ENCODE results near the gene ASCL2. TPM values are rescaled to one million over a fixed set of nuclear protein-coding genes. Genes with fewer than 3 reads are reported as not detected.

The ASCL2 gene
- total RNA-seq, 4 donors from 2014 or later: 2.3 to 14.7 (median 3.0) TPM; not detected in 1

DNA sequence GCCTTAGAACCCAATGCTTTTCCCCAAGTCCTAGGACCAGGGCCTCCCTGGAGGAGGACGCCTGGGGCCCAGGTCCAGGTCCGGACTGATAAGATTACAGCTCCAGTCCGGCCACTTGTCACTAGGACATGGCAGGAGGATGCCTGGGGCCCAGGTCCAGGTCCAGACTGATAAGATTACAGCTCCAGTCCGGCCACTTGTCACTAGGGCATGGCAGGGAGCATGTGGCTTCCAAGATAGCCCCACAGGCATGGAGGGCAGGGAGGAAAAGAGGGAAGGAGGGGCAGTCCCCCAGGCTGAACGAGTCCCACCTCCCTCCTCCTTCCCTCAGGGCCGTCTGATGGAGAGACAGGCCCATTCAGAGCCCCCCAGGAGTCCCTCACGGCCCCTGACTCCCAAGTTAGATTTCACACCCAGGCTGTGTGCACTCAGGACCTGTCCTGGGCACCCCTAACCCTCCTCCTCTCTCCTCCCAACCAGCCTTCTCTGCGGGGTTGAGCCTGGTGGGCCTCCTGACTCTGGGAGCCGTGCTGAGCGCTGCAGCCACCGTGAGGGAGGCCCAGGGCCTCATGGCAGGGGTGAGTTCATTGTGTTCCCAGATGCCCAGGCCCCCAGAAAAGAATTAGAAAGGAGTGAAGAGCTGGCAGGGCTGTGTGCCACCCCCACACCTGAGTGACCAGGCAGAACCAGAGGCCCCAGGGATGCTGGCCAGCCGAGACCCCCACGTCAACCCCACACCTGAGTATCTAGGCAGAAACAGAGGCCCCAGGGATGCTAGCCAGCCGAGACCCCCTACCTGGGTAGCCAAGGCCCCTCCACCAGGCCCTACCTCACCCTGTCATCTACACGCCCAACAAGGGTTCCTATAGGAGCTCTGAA, 33.5 kb upstream of the ASCL2 start:
- DNase-seq: no peak
- Histone ChIP-seq H3K27ac (peak overlapping the region in 3 of 4 donors; percentile 84 to 94 (median 88)), H3K4me3 (no peak overlapping the region), H3K36me3 (no peaks in the 10 kb centered on the region), H3K4me1 (peaks cover 16 to 54% (median 29%) of the 10 kb centered on the region in 4 donors), H3K9me3 (no peaks in the 10 kb centered on the region), H3K27me3 (no peaks in the 10 kb centered on the region)
- intact Hi-C loops (cut with DNase I; ENCODE audit: low total_unique reads) (loop anchor here (2.0 kb wide), 1 partner anchor 117 kb away; no protein-coding TSS in a partner anchor), in situ Hi-C loops (cut with MboI; ENCODE audit: low pct_ligation_motif_present in 1 of 4, low pct_unique_long_range_greater_than_20kb in 1 of 4, low sequenced_read_pairs in 3 of 4) (loop anchor here in 1 of 4 donors (25.0 kb wide), 1 partner anchor 583 kb away; the partner anchor contains the start of gene CDKN1C)
- TF ChIP-seq POLR2AphosphoS5 (IDR thresholded peaks at IDR 0.05) (no peak), POLR2A (IDR thresholded peaks at IDR 0.05) (no peak), EP300 (IDR thresholded peaks at IDR 0.05; ENCODE audit: low read depth) (no peak)
- TF ChIP-seq, protein P1, sequence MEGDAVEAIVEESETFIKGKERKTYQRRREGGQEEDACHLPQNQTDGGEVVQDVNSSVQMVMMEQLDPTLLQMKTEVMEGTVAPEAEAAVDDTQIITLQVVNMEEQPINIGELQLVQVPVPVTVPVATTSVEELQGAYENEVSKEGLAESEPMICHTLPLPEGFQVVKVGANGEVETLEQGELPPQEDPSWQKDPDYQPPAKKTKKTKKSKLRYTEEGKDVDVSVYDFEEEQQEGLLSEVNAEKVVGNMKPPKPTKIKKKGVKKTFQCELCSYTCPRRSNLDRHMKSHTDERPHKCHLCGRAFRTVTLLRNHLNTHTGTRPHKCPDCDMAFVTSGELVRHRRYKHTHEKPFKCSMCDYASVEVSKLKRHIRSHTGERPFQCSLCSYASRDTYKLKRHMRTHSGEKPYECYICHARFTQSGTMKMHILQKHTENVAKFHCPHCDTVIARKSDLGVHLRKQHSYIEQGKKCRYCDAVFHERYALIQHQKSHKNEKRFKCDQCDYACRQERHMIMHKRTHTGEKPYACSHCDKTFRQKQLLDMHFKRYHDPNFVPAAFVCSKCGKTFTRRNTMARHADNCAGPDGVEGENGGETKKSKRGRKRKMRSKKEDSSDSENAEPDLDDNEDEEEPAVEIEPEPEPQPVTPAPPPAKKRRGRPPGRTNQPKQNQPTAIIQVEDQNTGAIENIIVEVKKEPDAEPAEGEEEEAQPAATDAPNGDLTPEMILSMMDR (IDR thresholded peaks at IDR 0.05): no peak
- 72% methylated on average over 14 of the region's 15 CpGs; no CpG with 5 or more reads in 1 of the 2 donors for WGBS, 2 donors (ENCODE audit: low coverage in 1 of 2)

DNA sequence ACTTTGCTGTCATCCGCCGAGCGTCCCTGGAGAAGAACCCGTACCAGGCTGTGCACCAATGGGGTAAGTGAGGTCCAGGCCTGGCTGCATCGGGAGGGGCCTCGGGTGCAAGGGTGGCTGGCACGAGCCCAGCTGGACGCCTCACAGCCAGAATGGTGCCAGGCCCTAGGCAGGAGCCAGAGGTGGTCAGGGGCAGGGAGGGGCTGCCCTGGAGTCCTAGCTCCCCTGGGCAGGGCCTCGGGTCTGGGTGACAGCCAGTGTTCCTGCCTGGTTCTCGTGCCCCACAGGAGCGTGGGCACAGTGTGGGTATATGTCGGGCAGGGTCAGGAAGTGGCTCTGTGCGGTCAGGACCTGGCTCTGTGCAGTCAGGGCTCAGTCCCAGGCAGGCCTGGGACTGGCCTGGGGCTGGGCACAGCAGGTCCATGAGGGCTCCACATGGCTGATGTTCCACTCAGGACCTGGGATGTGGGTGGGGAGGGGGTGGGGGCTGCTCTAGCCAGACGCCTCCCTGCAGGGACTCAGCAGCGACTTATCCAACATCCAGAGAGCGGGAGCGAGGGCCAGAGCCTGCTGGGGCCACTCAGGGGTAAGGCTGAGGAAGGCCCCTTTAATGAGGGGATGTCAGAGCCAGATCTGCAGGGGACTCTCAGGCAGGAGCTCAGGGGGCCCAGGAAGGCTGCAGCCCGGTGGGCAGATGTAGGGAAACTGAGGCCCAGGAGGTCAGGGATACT, 32.7 kb upstream of the ASCL2 start:
- Histone ChIP-seq H3K27me3 (no peaks in the 10 kb centered on the region), H3K27ac (peak overlapping the region; percentile 40 to 94 (median 66)), H3K36me3 (no peaks in the 10 kb centered on the region), H3K4me3 (peak overlapping the region in 2 of 4 donors; percentile 1 to 5), H3K9me3 (no peaks in the 10 kb centered on the region), H3K4me1 (peaks cover 16 to 54% (median 29%) of the 10 kb centered on the region in 4 donors)
- intact Hi-C loops (cut with DNase I; ENCODE audit: low total_unique reads): no loop called here
- 69% methylated on average over 12 of the region's 18 CpGs; no CpG with 5 or more reads in 1 of the 2 donors for WGBS, 2 donors (ENCODE audit: low coverage in 1 of 2)
- no peak for DNase-seq
- in situ Hi-C loops (cut with MboI; ENCODE audit: low pct_ligation_motif_present in 1 of 4, low pct_unique_long_range_greater_than_20kb in 1 of 4, low sequenced_read_pairs in 3 of 4): loop anchor here in 1 of 4 donors (25.0 kb wide), 1 partner anchor 584 kb away; the partner anchor contains the start of gene CDKN1C
- no peak for TF ChIP-seq POLR2A (IDR thresholded peaks at IDR 0.05)
- no peak for TF ChIP-seq EP300 (IDR thresholded peaks at IDR 0.05; ENCODE audit: low read depth)
- TF ChIP-seq, protein P1 (IDR thresholded peaks at IDR 0.05): no peak
- no peak for TF ChIP-seq POLR2AphosphoS5 (IDR thresholded peaks at IDR 0.05)

DNA sequence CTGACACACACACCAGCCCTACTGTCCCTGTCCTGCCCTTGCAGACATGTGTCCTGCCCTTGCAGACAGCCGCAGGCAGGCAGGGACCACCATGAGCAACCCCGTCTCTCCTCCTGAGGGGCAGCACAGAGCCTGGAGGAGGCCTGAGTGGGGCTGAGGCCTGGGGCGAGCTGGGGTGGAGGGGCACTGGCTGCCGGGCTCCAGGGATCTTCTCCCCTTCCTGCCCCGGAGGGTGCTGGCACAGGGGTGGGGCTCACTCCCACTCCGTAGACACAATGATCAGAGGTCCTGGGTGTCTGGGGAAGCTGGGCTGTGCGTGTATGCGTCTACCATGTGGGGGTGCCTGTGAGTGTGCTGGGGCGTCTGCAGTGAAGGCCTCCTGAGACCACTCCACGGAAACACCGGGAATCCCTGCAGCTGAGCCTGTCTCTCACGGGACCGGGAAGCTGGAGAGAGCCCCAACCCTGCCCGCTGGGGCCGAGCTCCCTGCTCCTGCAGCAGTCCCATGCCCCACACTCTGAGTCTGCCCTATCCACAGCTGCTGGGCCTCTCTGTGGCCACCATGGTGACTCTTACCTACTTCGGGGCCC, 32.0 kb upstream of the ASCL2 start:
- 45% methylated on average over 8 of the region's 16 CpGs; no CpG with 5 or more reads in 1 of the 2 donors for WGBS, 2 donors (ENCODE audit: low coverage in 1 of 2)
- Histone ChIP-seq H3K27me3 (no peaks in the 10 kb centered on the region), H3K9me3 (no peaks in the 10 kb centered on the region), H3K4me1 (peaks cover 15 to 51% (median 28%) of the 10 kb centered on the region in 4 donors), H3K27ac (peak overlapping the region; percentile 40 to 94 (median 66)), H3K4me3 (peak overlapping the region in 2 of 4 donors; percentile 1 to 5), H3K36me3 (no peaks in the 10 kb centered on the region)
- TF ChIP-seq POLR2AphosphoS5 (IDR thresholded peaks at IDR 0.05): no peak
- no peak for TF ChIP-seq EP300 (IDR thresholded peaks at IDR 0.05; ENCODE audit: low read depth)
- no peak for TF ChIP-seq POLR2A (IDR thresholded peaks at IDR 0.05)
- TF ChIP-seq, protein P1 (IDR thresholded peaks at IDR 0.05): no peak
- DNase-seq: no peak
- intact Hi-C loops (cut with DNase I; ENCODE audit: low total_unique reads) (no loop called here), in situ Hi-C loops (cut with MboI; ENCODE audit: low pct_ligation_motif_present in 1 of 4, low pct_unique_long_range_greater_than_20kb in 1 of 4, low sequenced_read_pairs in 3 of 4) (loop anchor here in 1 of 4 donors (25.0 kb wide), 1 partner anchor 585 kb away; the partner anchor contains the start of gene CDKN1C)
